ENCODE measurements around the gene BORA. TPM values are rescaled to one million over a fixed set of nuclear protein-coding genes. Genes with fewer than 3 reads are reported as not detected.

BORA gene
- total RNA-seq (2022; extraction: Qiagen RNA extraction; ENCODE audit: low read depth) = 7.4 to 9.9 TPM (median 7.9 TPM) in 5 replicates

DNA sequence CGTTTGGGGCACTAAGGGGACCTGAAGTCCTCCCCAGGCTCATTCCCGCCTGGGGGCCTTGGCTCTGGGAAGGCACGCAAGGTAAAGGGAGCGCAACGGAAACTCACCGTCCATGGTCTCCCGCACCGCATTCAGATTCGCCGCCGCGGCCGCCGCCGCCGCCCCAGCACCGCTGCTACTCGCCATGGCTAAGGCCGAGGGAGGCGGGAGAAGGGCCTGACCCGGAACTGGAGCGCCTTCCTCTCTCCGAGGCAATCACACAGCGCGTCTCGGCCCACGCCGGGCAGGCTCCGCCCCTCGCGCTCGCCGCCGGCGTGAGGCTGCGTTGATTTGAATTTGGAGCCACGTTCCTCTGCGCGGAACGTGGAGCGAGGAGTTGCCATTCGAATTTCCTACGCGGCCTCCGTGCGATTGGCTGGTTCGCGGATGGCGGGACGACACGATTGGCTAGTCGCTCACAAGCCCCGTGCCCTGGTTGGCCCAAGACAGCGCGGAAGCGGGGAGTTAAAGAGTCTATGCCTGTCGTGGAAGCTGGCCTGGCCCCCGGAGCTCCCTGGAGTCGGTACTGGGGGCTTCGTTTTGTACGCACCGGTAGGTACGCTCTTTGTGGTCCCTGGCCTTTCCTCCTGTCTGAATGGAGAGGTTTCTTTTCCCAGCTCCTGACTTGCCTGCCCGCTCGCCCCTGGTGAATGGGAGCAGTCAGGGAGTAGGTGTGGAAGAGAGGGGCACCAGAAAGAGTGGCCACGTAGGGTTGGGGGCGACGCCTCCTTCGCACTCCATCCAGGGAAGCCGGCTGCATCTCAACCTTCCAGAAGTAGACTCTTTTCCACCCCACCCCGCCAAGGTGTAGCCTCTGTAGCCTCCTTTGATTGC, at the start of gene BORA, which contains the start of gene MZT1:
BORA (plus strand) TSS at position 507 of the 873 bp plus-strand sequence. CDS start 1,018 bp downstream, outside the sequence.
MZT1 (minus strand) TSS at position 213 of the 873 bp plus-strand sequence; CDS start at position 186, 27 bp downstream.

DNA sequence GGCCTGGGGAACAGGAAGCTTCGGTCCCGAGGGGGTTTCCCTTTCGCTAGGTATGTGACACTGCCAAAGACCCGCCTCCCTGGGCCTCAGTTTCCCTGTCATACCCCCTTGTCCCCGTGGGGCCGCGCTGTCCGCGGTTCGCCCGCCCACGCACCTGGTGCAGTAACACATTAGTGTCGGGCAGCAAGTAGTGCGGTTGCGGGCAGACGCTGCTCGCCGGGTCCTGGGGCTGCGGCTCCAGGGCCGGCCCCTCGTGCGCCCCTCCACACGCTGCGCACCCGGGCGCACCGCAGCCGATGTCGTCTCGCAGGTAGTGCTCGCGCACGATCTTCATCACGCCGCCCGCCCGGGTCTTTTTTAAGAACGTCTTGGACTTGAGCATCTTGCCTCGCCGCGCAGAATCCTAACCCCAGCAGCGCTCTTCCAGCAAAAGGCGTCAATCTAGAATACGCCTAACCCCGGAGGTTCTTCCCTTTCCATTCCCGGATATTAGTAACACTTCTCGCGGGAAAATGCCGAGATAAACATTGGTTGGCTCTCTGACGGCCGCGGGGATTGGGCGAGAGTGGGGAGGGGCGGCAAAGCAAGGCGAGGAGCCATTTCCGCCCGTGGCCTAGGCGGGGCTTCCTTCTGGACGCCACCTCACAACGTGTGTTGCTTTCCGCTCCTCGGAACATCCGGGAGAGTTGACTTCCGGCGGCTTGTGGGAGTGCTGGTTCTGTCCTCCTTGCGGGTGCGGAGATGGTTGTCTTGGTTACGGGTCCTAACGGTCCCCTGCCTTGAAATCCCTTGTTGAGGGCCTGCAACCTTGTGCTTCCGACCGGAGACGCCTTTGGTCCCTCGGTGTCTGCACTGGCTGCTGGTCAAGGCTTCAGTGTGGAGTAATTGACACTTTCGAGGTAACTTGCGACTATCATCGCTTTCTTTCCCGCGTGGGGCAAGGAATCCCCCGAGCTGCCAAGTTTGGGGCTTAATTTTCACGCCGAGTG, 54.0 kb downstream of the BORA start, which contains the start of the genes DIS3 and PIBF1:
DIS3 (minus strand) TSS at position 450 of the 989 bp plus-strand sequence; CDS start at position 382, 68 bp downstream.
PIBF1 (plus strand) TSS at position 683 of the 989 bp plus-strand sequence. CDS start 1,337 bp downstream, outside the sequence.

Other genes starting within 250 kb of the BORA start
- 4.6 to 15.3 TPM (median 12.0 TPM) in 5 replicates for gene MZT1, start 294 bp upstream of the BORA start, total RNA-seq (2022; extraction: Qiagen RNA extraction; ENCODE audit: low read depth)
- 12.2 to 22.6 TPM (median 20.3 TPM) in 5 replicates for gene DIS3, start 54.0 kb downstream of the BORA start, total RNA-seq (2022; extraction: Qiagen RNA extraction; ENCODE audit: low read depth)
- 2.7 to 5.8 TPM (median 5.4 TPM) in 5 replicates for gene PIBF1, start 54.2 kb downstream of the BORA start, total RNA-seq (2022; extraction: Qiagen RNA extraction; ENCODE audit: low read depth)

Data from A549 treated with RU486 at 1 μM for 4 hours (cell line).